GM12872 (cell line): ENCODE results near the gene SAA4.

Source experiments
- CTCF ChIP-seq: IDR thresholded peaks from 3 replicates; pipeline ENCODE4 v1.5.1; 2011; ENCODE audit warnings: low read depth, mild to moderate bottlenecking, low read length, moderate library complexity; ENCODE audit not compliant: insufficient read depth

Gene SAA4

GRCh38 chr11:18265949-18266348 lies 29.3 kb upstream of the SAA4 start, which contains the start of gene SAA1:
Gene SAA1 (plus strand): TSS chr11:18266264. CDS start chr11:18266888, 624 bp downstream.
- no peak for TF ChIP-seq CTCF

DNA sequence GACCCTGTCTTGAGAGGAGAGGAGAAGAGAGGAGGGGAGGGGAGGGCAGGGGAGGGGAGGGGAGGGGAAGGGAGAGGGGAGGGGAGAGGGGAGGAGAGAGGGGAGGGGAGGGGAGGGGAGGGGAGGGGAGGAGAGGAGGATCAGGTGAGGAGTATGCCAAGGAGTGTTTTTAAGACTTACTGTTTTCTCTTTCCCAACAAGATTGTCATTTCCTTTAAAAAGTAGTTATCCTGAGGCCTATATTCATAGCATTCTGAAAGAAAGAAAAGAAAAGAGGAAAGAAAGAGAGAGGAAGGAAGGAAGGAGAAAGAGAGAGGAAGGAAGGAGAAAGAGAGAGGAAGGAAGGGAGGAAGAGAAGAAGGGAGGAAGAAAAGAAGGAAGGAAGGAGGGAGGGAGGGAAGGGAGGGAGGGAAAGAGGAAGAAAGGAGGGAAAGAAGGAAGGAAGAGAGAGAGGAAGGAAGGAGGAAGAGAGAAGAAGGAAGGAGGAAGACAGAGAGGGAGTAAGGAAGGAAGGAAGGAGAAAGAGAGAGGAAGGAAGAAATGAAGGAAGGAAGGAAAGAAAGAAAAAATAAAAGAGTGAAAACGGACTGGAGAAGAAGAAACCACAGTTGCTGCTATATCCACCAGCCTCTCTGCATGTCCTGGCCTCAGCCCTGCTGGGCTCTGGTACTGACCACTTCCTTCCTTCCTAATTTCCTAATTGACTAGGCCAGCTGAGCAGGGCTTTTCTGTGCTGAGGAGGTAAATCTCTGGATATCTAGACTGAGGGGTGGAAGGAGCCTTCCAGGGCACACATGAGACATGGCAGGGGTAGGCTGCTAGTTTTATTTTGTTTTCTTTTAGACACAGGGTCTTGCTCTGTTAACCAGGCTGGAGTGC lies 28.3 kb upstream of the SAA4 start:
- TF ChIP-seq CTCF: no peak

GRCh38 chr11:18264035-18264434 lies 27.4 kb upstream of the SAA4 start:
- TF ChIP-seq CTCF: no peak

DNA sequence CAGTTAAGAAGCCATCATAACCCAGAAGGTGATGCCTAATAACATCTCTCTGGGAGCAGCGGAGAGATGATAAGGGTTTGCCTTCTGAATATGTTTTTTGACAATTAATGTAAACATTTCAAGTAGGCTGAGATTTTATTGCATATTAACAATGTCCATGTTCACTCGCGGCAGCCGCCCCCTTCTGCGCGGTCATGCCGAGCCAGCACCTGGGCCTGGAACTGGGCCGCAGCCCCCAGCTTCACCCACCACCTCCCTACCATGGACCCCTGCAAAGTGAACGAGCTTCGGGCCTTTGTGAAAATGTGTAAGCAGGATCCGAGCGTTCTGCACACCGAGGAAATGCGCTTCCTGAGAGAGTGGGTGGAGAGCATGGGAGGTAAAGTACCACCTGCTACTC lies 25.1 kb upstream of the SAA4 start:
- TF ChIP-seq CTCF: no peak

DNA sequence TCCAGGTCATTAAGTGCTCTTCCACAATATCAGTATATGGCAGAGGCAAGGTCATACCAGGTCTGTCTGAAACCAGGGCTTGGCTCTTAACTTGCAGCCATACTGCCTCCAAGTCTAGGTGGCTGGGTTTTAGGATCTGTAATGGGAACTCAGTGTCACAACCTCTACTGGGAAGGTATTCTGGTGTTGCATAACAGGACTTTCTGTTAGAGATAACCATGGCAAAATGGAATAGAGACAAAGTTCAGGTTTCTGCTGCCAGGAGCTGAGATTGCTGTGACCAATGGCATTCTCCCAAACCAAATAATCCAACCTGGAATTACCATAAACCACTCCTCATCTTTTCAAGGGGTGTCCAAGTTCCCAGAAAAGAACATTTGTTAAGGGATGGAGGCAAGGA lies 22.7 kb upstream of the SAA4 start:
- no peak for TF ChIP-seq CTCF

DNA sequence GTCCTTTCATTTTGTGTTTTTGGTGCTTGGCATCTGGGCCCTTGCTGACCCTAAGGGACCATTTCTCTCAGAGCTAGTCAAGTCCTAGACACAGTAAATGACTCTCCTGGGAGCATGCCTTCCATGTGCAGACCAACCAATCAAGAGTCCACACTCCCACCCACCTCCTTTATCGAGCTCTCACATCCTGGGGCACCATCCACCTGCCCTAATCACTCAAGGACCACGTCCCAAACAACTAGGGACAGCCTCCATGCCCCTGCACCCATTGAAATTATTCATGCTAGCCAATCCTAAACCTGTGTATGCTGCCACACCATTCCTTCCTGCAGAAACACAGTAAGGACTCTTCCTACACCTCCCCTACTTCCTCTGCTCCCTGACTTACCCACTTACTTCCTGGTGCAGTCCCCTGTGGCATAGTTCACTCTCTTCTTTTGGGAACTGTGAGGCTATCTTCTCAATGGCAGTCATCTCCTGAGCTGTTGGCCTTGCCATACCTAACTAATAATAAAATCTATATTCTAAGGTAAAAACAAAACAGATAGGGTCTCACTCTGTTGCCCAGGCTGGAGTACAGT lies 18.3 kb upstream of the SAA4 start:
- TF ChIP-seq CTCF: no peak

- TF ChIP-seq CTCF: no peak
These were observed 17.3 kb upstream of the SAA4 start for GRCh38 chr11:18253778-18254338.
